Non-pigmented ciliary epithelial cell (primary cell): ENCODE results near the gene NBEA.

Experiments
- DNase-seq: peaks from one replicate; pipeline ENCODE4 v3.0.0-alpha.2; 2010; ENCODE audit warnings: low read depth

The NBEA gene

GRCh38 chr13:35285677-35286076, 343.6 kb downstream of the NBEA start:
- no peak for DNase-seq

- DNase-seq, result no peak
These were observed 350.3 kb downstream of the NBEA start for GRCh38 chr13:35292329-35292728.

GRCh38 chr13:35293579-35294226, 351.6 kb downstream of the NBEA start:
- no peak for DNase-seq

GRCh38 chr13:35309706-35310105, 367.6 kb downstream of the NBEA start:
- no peak for DNase-seq

- no peak for DNase-seq
These were observed 390.1 kb downstream of the NBEA start for GRCh38 chr13:35332134-35332533.

GRCh38 chr13:35333157-35333556, 391.1 kb downstream of the NBEA start:
- DNase-seq, result no peak

- DNase-seq, result no peak
These were observed 400.4 kb downstream of the NBEA start for GRCh38 chr13:35342440-35342839.

- DNase-seq, result no peak
These were observed 401.3 kb downstream of the NBEA start for GRCh38 chr13:35343417-35343816.

GRCh38 chr13:35345992-35346391, 403.9 kb downstream of the NBEA start:
- DNase-seq, result no peak

- DNase-seq, result no peak
These were observed 404.4 kb downstream of the NBEA start for GRCh38 chr13:35346494-35346893.

- DNase-seq, result no peak
These were observed 405.7 kb downstream of the NBEA start for GRCh38 chr13:35347679-35348205.

- no peak for DNase-seq
These were observed 407.0 kb downstream of the NBEA start for GRCh38 chr13:35349052-35349451.

GRCh38 chr13:35349673-35350278, 407.7 kb downstream of the NBEA start:
- DNase-seq, result no peak

- DNase-seq, result no peak
These were observed 412.2 kb downstream of the NBEA start for GRCh38 chr13:35354285-35354684.

- no peak for DNase-seq
These were observed 412.8 kb downstream of the NBEA start for GRCh38 chr13:35354882-35355281.

- no peak for DNase-seq
These were observed 414.5 kb downstream of the NBEA start for GRCh38 chr13:35356572-35356971.

GRCh38 chr13:35365883-35366282, 423.8 kb downstream of the NBEA start:
- DNase-seq, result no peak

- no peak for DNase-seq
These were observed 425.5 kb downstream of the NBEA start for GRCh38 chr13:35367586-35367985.

- DNase-seq, result peak; percentile 4
These were observed 436.9 kb downstream of the NBEA start for GRCh38 chr13:35378939-35379338.

GRCh38 chr13:35379663-35380062, 437.6 kb downstream of the NBEA start:
- DNase-seq, result no peak

- DNase-seq, result no peak
These were observed 445.7 kb downstream of the NBEA start for GRCh38 chr13:35387682-35388250.

- peak; percentile 4 for DNase-seq
These were observed 446.6 kb downstream of the NBEA start for GRCh38 chr13:35388441-35389355.
